ENCODE data around the gene NPW.
A peak's percentile ranks its signal among the peaks of the same experiment; 100 is the strongest.

Gene NPW

GRCh38 chr16:2042986-2043666, 23.5 kb downstream of the NPW start:
- H3K9me3 Mint-ChIP-seq, result no peaks in the 10 kb centered on the region
- ATAC-seq, result no peak
- peaks cover 14% of the 10 kb centered on the region for H3K27me3 Mint-ChIP-seq
- no peak overlapping the region for H3K4me3 Mint-ChIP-seq
- peaks cover 8% of the 10 kb centered on the region for H3K36me3 Mint-ChIP-seq
- no peak overlapping the region for H3K27ac Mint-ChIP-seq
- H3K4me1 Mint-ChIP-seq, result peaks cover 34% of the 10 kb centered on the region

- no peak for ATAC-seq
- Mint-ChIP-seq H3K27ac (no peak overlapping the region), H3K4me3 (no peak overlapping the region), H3K36me3 (peaks cover 8% of the 10 kb centered on the region), H3K4me1 (peaks cover 41% of the 10 kb centered on the region), H3K27me3 (peaks cover 11% of the 10 kb centered on the region), H3K9me3 (no peaks in the 10 kb centered on the region)
Observed at GRCh38 chr16:2043667-2044451, 24.3 kb downstream of the NPW start.

- H3K27ac Mint-ChIP-seq, result no peak overlapping the region
- no peaks in the 10 kb centered on the region for H3K9me3 Mint-ChIP-seq
- no peak for ATAC-seq
- H3K27me3 Mint-ChIP-seq, result peaks cover 4% of the 10 kb centered on the region
- no peak overlapping the region for H3K4me3 Mint-ChIP-seq
- H3K36me3 Mint-ChIP-seq, result peaks cover 8% of the 10 kb centered on the region
- H3K4me1 Mint-ChIP-seq, result peaks cover 40% of the 10 kb centered on the region
Observed at GRCh38 chr16:2044541-2044940, 25.0 kb downstream of the NPW start.

- Mint-ChIP-seq H3K9me3 (no peaks in the 10 kb centered on the region), H3K36me3 (peaks cover 8% of the 10 kb centered on the region), H3K4me1 (peaks cover 40% of the 10 kb centered on the region), H3K4me3 (peak overlapping the region; percentile 89), H3K27ac (no peak overlapping the region), H3K27me3 (no peaks in the 10 kb centered on the region)
- no peak for ATAC-seq
Observed at GRCh38 chr16:2045965-2046892, 26.6 kb downstream of the NPW start.

- H3K27me3 Mint-ChIP-seq, result no peaks in the 10 kb centered on the region
- no peak for ATAC-seq
- H3K27ac Mint-ChIP-seq, result peak overlapping the region; percentile 75
- peaks cover 12% of the 10 kb centered on the region for H3K36me3 Mint-ChIP-seq
- no peaks in the 10 kb centered on the region for H3K9me3 Mint-ChIP-seq
- H3K4me1 Mint-ChIP-seq, result peaks cover 40% of the 10 kb centered on the region
- peak overlapping the region; percentile 89 for H3K4me3 Mint-ChIP-seq
Observed at GRCh38 chr16:2046893-2047329, 27.3 kb downstream of the NPW start.

GRCh38 chr16:2047330-2048115, 27.9 kb downstream of the NPW start, which contains the start of the genes NTHL1 and TSC2:
TSS of gene NTHL1 (minus strand) at chr16:2047834. CDS start at chr16:2047823, 11 bp downstream.
TSS of gene TSC2 (plus strand) at chr16:2047985. CDS start at chr16:2048616, 631 bp downstream.
- Mint-ChIP-seq H3K27me3 (no peaks in the 10 kb centered on the region), H3K4me3 (peak within 1 kb of the TSS; percentile 89), H3K27ac (peak within 1 kb of the TSS; percentile 75), H3K9me3 (no peaks in the 10 kb centered on the region), H3K4me1 (peaks cover 40% of the 10 kb centered on the region), H3K36me3 (peaks cover 18% of the 10 kb centered on the region)
- ATAC-seq, result peak; percentile 99

GRCh38 chr16:2048116-2048543, 28.5 kb downstream of the NPW start:
- Mint-ChIP-seq H3K9me3 (no peaks in the 10 kb centered on the region), H3K36me3 (peaks cover 18% of the 10 kb centered on the region), H3K4me1 (peaks cover 37% of the 10 kb centered on the region), H3K4me3 (peak overlapping the region; percentile 89), H3K27me3 (no peaks in the 10 kb centered on the region), H3K27ac (peak overlapping the region; percentile 75)
- ATAC-seq, result peak; percentile 1

- Mint-ChIP-seq H3K27me3 (no peaks in the 10 kb centered on the region), H3K27ac (no peak overlapping the region), H3K36me3 (peaks cover 39% of the 10 kb centered on the region), H3K4me3 (no peak overlapping the region), H3K9me3 (no peaks in the 10 kb centered on the region), H3K4me1 (peaks cover 11% of the 10 kb centered on the region)
- ATAC-seq, result no peak
Observed at GRCh38 chr16:2053211-2053610, 33.6 kb downstream of the NPW start.

- H3K4me1 Mint-ChIP-seq, result peaks cover 4% of the 10 kb centered on the region
- H3K4me3 Mint-ChIP-seq, result no peak overlapping the region
- H3K27me3 Mint-ChIP-seq, result no peaks in the 10 kb centered on the region
- H3K27ac Mint-ChIP-seq, result no peak overlapping the region
- no peaks in the 10 kb centered on the region for H3K9me3 Mint-ChIP-seq
- H3K36me3 Mint-ChIP-seq, result peaks cover 45% of the 10 kb centered on the region
- ATAC-seq, result no peak
Observed at GRCh38 chr16:2053897-2054296, 34.3 kb downstream of the NPW start.

- Mint-ChIP-seq H3K27me3 (no peaks in the 10 kb centered on the region), H3K36me3 (peaks cover 45% of the 10 kb centered on the region), H3K4me3 (no peak overlapping the region)
Observed at GRCh38 chr16:2054543-2055245, 35.1 kb downstream of the NPW start.

GRCh38 chr16:2056077-2056476, 36.5 kb downstream of the NPW start:
- H3K27me3 Mint-ChIP-seq, result no peaks in the 10 kb centered on the region
- peaks cover 56% of the 10 kb centered on the region for H3K36me3 Mint-ChIP-seq
- no peak overlapping the region for H3K4me3 Mint-ChIP-seq
- H3K27ac Mint-ChIP-seq, result no peak overlapping the region
- no peaks in the 10 kb centered on the region for H3K9me3 Mint-ChIP-seq
- ATAC-seq, result no peak
- no peaks in the 10 kb centered on the region for H3K4me1 Mint-ChIP-seq

More at GRCh38 chr16:2054543-2055245, 35.1 kb downstream of the NPW start:
- no peak for ATAC-seq
- Mint-ChIP-seq H3K27ac (no peak overlapping the region), H3K4me1 (no peaks in the 10 kb centered on the region), H3K9me3 (no peaks in the 10 kb centered on the region)

- ATAC-seq, result no peak
- Mint-ChIP-seq H3K9me3 (no peaks in the 10 kb centered on the region), H3K4me1 (no peaks in the 10 kb centered on the region), H3K36me3 (peaks cover 53% of the 10 kb centered on the region), H3K4me3 (no peak overlapping the region), H3K27me3 (no peaks in the 10 kb centered on the region), H3K27ac (no peak overlapping the region)
Observed at GRCh38 chr16:2056681-2057407, 37.3 kb downstream of the NPW start.

GRCh38 chr16:2057438-2057837, 37.9 kb downstream of the NPW start:
- Mint-ChIP-seq H3K9me3 (no peaks in the 10 kb centered on the region), H3K36me3 (peaks cover 47% of the 10 kb centered on the region), H3K27me3 (no peaks in the 10 kb centered on the region), H3K4me1 (no peaks in the 10 kb centered on the region), H3K4me3 (no peak overlapping the region), H3K27ac (no peak overlapping the region)
- no peak for ATAC-seq
